Measurements from ENCODE around the gene FADS6. TPM values are rescaled to one million over a fixed set of nuclear protein-coding genes. Genes with fewer than 3 reads are reported as not detected.

FADS6 gene
- total RNA-seq, 1 experiment from 2014 or later = not detected

DNA sequence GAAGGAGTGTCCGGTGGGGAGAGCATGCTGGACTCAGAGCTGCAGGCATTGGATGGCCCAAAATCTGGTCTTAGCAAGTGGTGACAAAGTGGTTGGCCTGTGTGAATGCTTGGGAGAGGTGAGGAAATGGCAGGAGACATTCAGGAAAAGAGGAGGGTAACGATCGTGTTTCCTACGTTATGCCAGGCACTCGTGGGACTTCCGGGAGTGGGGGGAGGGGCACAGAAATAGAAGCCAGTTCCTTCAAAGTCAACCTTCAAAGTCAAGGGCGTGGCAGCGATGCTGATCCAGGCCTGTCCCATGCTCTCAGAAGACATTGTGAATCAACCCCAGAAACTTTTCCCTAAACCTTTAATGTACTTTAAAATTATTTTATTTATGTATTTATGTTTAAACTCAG, 46.1 kb upstream of the FADS6 start:
- BruUV-seq (replicated peaks) = no TSS peak
- no peaks in the 10 kb centered on the region for H3K9me3 ChIP-seq (ENCODE audit: control insufficient read depth, insufficient read depth, low read depth, low read length)
- CTCF ChIA-PET = no interaction called here
- no peak overlapping the region for H3K27ac ChIP-seq (ENCODE audit: low read length)
- intact Hi-C loops (cut with micrococcal nuclease; ENCODE audit: unreplicated experiment) = no loop called here
- H3K36me3 ChIP-seq (ENCODE audit: control insufficient read depth, insufficient read depth, low read length) = no peaks in the 10 kb centered on the region
- H3K4me1 ChIP-seq (ENCODE audit: control insufficient read depth, insufficient read depth, low read length) = no peaks in the 10 kb centered on the region
- DNase-seq (ENCODE audit: low read depth, low spot score) (no peak), ATAC-seq (no peak)
- no peak overlapping the region for H3K4me3 ChIP-seq (ENCODE audit: low read depth in 2 of 2, low read length in 2 of 2)
- H3K27me3 ChIP-seq (ENCODE audit: control insufficient read depth, insufficient read depth, low read length) = peaks cover 13% of the 10 kb centered on the region
- in situ Hi-C loops (cut with HindIII; ENCODE audit: low pct_unique_long_range_greater_than_20kb, low sequenced_read_pairs) = no loop called here
- TF ChIP-seq, protein P1, sequence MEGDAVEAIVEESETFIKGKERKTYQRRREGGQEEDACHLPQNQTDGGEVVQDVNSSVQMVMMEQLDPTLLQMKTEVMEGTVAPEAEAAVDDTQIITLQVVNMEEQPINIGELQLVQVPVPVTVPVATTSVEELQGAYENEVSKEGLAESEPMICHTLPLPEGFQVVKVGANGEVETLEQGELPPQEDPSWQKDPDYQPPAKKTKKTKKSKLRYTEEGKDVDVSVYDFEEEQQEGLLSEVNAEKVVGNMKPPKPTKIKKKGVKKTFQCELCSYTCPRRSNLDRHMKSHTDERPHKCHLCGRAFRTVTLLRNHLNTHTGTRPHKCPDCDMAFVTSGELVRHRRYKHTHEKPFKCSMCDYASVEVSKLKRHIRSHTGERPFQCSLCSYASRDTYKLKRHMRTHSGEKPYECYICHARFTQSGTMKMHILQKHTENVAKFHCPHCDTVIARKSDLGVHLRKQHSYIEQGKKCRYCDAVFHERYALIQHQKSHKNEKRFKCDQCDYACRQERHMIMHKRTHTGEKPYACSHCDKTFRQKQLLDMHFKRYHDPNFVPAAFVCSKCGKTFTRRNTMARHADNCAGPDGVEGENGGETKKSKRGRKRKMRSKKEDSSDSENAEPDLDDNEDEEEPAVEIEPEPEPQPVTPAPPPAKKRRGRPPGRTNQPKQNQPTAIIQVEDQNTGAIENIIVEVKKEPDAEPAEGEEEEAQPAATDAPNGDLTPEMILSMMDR (IDR thresholded peaks at IDR 0.05) = no peak
- no peak for TF ChIP-seq TCF7L2 (IDR thresholded peaks at IDR 0.05; ENCODE audit: low read depth, low read length)
- TF ChIP-seq POLR2AphosphoS5 (IDR thresholded peaks at IDR 0.05; ENCODE audit: low read depth, low read length) = no peak
- TF ChIP-seq, protein P2, sequence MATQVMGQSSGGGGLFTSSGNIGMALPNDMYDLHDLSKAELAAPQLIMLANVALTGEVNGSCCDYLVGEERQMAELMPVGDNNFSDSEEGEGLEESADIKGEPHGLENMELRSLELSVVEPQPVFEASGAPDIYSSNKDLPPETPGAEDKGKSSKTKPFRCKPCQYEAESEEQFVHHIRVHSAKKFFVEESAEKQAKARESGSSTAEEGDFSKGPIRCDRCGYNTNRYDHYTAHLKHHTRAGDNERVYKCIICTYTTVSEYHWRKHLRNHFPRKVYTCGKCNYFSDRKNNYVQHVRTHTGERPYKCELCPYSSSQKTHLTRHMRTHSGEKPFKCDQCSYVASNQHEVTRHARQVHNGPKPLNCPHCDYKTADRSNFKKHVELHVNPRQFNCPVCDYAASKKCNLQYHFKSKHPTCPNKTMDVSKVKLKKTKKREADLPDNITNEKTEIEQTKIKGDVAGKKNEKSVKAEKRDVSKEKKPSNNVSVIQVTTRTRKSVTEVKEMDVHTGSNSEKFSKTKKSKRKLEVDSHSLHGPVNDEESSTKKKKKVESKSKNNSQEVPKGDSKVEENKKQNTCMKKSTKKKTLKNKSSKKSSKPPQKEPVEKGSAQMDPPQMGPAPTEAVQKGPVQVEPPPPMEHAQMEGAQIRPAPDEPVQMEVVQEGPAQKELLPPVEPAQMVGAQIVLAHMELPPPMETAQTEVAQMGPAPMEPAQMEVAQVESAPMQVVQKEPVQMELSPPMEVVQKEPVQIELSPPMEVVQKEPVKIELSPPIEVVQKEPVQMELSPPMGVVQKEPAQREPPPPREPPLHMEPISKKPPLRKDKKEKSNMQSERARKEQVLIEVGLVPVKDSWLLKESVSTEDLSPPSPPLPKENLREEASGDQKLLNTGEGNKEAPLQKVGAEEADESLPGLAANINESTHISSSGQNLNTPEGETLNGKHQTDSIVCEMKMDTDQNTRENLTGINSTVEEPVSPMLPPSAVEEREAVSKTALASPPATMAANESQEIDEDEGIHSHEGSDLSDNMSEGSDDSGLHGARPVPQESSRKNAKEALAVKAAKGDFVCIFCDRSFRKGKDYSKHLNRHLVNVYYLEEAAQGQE (IDR thresholded peaks at IDR 0.05; ENCODE audit: insufficient read depth in 1 of 2, low read depth in 2 of 2, low read length in 1 of 2) = no peak
- TF ChIP-seq SIN3A (IDR thresholded peaks at IDR 0.05; ENCODE audit: borderline replicate concordance, insufficient read depth, low read depth, low read length) = no peak
- POLR2A ChIA-PET = no interaction called here

DNA sequence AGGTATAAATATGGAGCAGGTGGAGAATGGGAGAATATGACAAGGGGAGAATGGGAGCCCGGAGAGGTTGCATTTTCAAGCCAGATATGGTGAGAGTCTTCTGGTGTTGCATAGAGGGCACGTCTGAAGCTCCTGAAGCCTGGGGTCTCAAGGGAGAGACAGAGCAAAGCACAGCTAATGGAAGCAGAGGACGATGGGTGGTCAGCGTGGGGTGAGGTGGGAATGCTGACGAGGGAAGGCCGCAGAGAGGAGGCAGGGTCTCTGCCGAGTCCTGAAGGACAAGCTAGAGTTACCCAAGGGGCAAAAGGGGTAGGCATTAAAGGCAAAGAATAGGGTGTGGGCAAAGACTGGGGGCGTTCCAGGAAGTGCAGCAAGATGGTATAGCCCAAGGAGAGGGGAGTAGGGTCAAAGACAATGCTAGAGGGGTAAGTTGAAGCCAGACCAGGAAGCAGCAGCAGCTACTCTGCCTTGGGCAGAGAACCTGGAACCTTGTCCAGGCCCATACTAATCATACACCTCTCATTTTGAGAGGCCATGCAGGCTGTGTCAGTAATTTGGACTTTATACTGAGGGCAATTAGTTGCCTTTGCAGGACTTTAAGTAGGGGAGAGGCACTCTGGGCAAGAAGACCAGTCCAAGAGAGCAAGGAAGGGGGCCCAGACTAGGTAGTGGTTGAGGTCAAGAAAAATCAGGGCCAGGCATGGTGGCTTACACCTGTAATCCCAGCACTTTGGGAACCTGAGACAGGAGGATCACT, 44.9 kb upstream of the FADS6 start:
- H3K4me1 ChIP-seq (ENCODE audit: control insufficient read depth, insufficient read depth, low read length) = no peaks in the 10 kb centered on the region
- ATAC-seq (no peak), DNase-seq (ENCODE audit: low read depth, low spot score) (no peak)
- TF ChIP-seq TCF7L2 (IDR thresholded peaks at IDR 0.05; ENCODE audit: low read depth, low read length) (no peak), POLR2AphosphoS5 (IDR thresholded peaks at IDR 0.05; ENCODE audit: low read depth, low read length) (no peak)
- intact Hi-C loops (cut with micrococcal nuclease; ENCODE audit: unreplicated experiment) (no loop called here), in situ Hi-C loops (cut with HindIII; ENCODE audit: low pct_unique_long_range_greater_than_20kb, low sequenced_read_pairs) (no loop called here)
- ChIA-PET CTCF (interaction anchor here (0.7 kb wide), 2 partner anchors 22 to 283 kb away, joined by 3 to 4 read pairs; no protein-coding TSS in a partner anchor), POLR2A (no interaction called here)
- no peaks in the 10 kb centered on the region for H3K9me3 ChIP-seq (ENCODE audit: control insufficient read depth, insufficient read depth, low read depth, low read length)
- no peak overlapping the region for H3K27ac ChIP-seq (ENCODE audit: low read length)
- H3K36me3 ChIP-seq (ENCODE audit: control insufficient read depth, insufficient read depth, low read length) = no peaks in the 10 kb centered on the region
- BruUV-seq (replicated peaks) = no TSS peak
- H3K4me3 ChIP-seq (ENCODE audit: low read depth in 2 of 2, low read length in 2 of 2) = no peak overlapping the region
- H3K27me3 ChIP-seq (ENCODE audit: control insufficient read depth, insufficient read depth, low read length) = peaks cover 13% of the 10 kb centered on the region

Data from Panc1 (cell line).